ENCODE results near the gene SPON1. TPM values are rescaled to one million over a fixed set of nuclear protein-coding genes. Genes with fewer than 3 reads are reported as not detected.

The SPON1 gene
- polyA plus RNA-seq, 2 of the 4 experiments (the other 2 are of a cell fraction) = not detected

DNA sequence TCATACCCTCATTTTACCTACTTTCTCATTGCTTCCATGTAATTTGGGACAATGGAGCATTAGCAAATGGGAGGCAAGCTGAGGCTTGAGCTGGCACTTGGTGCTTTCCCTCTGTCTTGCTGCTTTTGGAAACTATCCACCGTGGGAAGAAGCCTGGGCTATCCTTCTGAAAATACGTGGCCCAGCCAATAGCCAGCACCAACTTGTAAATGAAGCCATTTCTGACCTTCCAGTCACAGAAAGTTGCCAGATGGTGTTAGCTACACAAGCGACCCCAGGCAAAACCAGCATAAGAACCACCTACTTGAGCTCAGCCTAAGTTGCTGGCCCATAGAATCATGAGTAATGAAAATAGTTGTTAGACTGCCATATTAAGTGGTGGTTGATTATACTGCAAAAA is 18.5 kb upstream of the SPON1 start:
- ChIA-PET CTCF (interaction anchor here (1.3 to 3.5 kb wide), 3 partner anchors 12 to 205 kb away, joined by 3 to 13 read pairs (median 6); no protein-coding TSS in a partner anchor), POLR2A (no interaction called here)
- no peak for DNase-seq (ENCODE audit: low read depth in 1 of 2, low spot score in 1 of 2)
- FAIRE-seq = no peak
- H3K4me3 ChIP-seq = no peak overlapping the region
- 43% methylated on average over 3 of the region's 3 CpGs for WGBS (ENCODE audit: missing lambda C conversion rate)
- H3K4me2 ChIP-seq = no peak overlapping the region
- ATAC-seq = no peak
- peaks cover 20% of the 10 kb centered on the region; the same call in 2 of the 3 replicates for H3K4me1 ChIP-seq
- TF ChIP-seq ZNF302 (CRISPR knock-in tag; IDR thresholded peaks at IDR 0.05) (no peak), RAD21 (conservative IDR thresholded peaks at IDR 0.05 in 1 of 2, IDR thresholded peaks at IDR 0.05 in 1 of 2) (no peak), CHD4 (IDR thresholded peaks at IDR 0.05; ENCODE audit: borderline replicate concordance) (no peak), SMC3 (IDR thresholded peaks at IDR 0.05) (no peak), EHMT2 (IDR thresholded peaks at IDR 0.05; ENCODE audit: low read depth) (no peak), CTCF (IDR thresholded peaks at IDR 0.05) (no peak), ELK1 (IDR thresholded peaks at IDR 0.05; ENCODE audit: low read depth, low read length) (no peak), RARB (CRISPR knock-in tag; IDR thresholded peaks at IDR 0.05) (no peak), REST (IDR thresholded peaks at IDR 0.05) (no peak)
- TF ChIP-seq, protein P1, sequence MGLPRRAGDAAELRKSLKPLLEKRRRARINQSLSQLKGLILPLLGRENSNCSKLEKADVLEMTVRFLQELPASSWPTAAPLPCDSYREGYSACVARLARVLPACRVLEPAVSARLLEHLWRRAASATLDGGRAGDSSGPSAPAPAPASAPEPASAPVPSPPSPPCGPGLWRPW (IDR thresholded peaks at IDR 0.05) = no peak
- TF ChIP-seq, protein P2, sequence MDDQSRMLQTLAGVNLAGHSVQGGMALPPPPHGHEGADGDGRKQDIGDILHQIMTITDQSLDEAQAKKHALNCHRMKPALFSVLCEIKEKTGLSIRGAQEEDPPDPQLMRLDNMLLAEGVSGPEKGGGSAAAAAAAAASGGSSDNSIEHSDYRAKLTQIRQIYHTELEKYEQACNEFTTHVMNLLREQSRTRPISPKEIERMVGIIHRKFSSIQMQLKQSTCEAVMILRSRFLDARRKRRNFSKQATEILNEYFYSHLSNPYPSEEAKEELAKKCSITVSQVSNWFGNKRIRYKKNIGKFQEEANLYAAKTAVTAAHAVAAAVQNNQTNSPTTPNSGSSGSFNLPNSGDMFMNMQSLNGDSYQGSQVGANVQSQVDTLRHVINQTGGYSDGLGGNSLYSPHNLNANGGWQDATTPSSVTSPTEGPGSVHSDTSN (IDR thresholded peaks at IDR 0.05) = no peak
- no peak overlapping the region for H3K27ac ChIP-seq
- H3K9me3 ChIP-seq = no peaks in the 10 kb centered on the region

GRCh38 chr11:13944911-13945425 is 17.6 kb upstream of the SPON1 start:
- Histone ChIP-seq H3K27ac (no peak overlapping the region), H3K4me1 (peaks cover 17% of the 10 kb centered on the region; the same call in 2 of the 3 replicates), H3K9me3 (no peaks in the 10 kb centered on the region), H3K4me3 (no peak overlapping the region), H3K4me2 (no peak overlapping the region)
- ATAC-seq (no peak), FAIRE-seq (no peak), DNase-seq (ENCODE audit: low read depth in 1 of 2, low spot score in 1 of 2) (no peak)
- POLR2A ChIA-PET = no interaction called here
- 72% methylated on average over 3 of the region's 3 CpGs for WGBS (ENCODE audit: missing lambda C conversion rate)
- CTCF ChIA-PET = interaction anchor here (1.0 to 3.5 kb wide), 4 partner anchors 11 to 204 kb away, joined by 3 to 13 read pairs (median 5); no protein-coding TSS in a partner anchor
- no peak for TF ChIP-seq EHMT2 (IDR thresholded peaks at IDR 0.05; ENCODE audit: low read depth)
- TF ChIP-seq RCOR1 (IDR thresholded peaks at IDR 0.05; ENCODE audit: low read depth, low read length) = no peak
- TF ChIP-seq TP53 (CRISPR knock-in tag; IDR thresholded peaks at IDR 0.05) = no peak
- TF ChIP-seq KDM5A (IDR thresholded peaks at IDR 0.05) = no peak
- TF ChIP-seq SMC3 (IDR thresholded peaks at IDR 0.05) = no peak
- no peak for TF ChIP-seq CTCF (IDR thresholded peaks at IDR 0.05)
- TF ChIP-seq HEYL (CRISPR knock-in tag; IDR thresholded peaks at IDR 0.05) = no peak
- no peak for TF ChIP-seq HOXB13 (CRISPR knock-in tag; IDR thresholded peaks at IDR 0.05; ENCODE audit: low read depth)
- no peak for TF ChIP-seq MAX (IDR thresholded peaks at IDR 0.05)
- no peak for TF ChIP-seq ZNF302 (CRISPR knock-in tag; IDR thresholded peaks at IDR 0.05)

Measured in A549 (cell line).